ENCODE results near the gene SPEM2. TPM values are rescaled to one million over a fixed set of nuclear protein-coding genes. Genes with fewer than 3 reads are reported as not detected.

Gene SPEM2
- total RNA-seq, 1 experiment from 2014 or later = 0.24 TPM

GRCh38 chr17:7438656-7439460 is 13.4 kb downstream of the SPEM2 start:
- TF ChIP-seq EZH2 (IDR thresholded peaks at IDR 0.05; ENCODE audit: borderline replicate concordance, low read depth, low read length, poor library complexity, severe bottlenecking) = no peak
- no peak for TF ChIP-seq CTCF (conservative IDR thresholded peaks at IDR 0.05; ENCODE audit: low read depth, low read length)
- H3K27me3 ChIP-seq (replicated peaks; ENCODE audit: insufficient read depth, low read depth, low read length, poor library complexity) = no peaks in the 10 kb centered on the region
- POLR2A ChIA-PET (ENCODE audit: low non-redundant PET) = interaction anchor here (0.7 kb wide), 1 partner anchor 26 kb away, joined by 5 read pairs; no protein-coding TSS in a partner anchor
- peak overlapping the region; percentile 90 for H3K4me3 ChIP-seq (ENCODE audit: low read depth, low read length, poor library complexity, severe bottlenecking)
- H3K4me1 ChIP-seq (ENCODE audit: insufficient read depth, low read length, poor library complexity, severe bottlenecking) = peaks cover 42% of the 10 kb centered on the region
- intact Hi-C loops (cut with micrococcal nuclease; ENCODE audit: unreplicated experiment) = loop anchor here (5.0 kb wide), 2 partner anchors 82 to 248 kb away; partner anchors contain the start of genes TMEM95, TP53 and WRAP53
- BruUV-seq (replicated peaks) = no TSS peak
- H3K9me3 ChIP-seq (ENCODE audit: low read depth, low read length, poor library complexity, severe bottlenecking) = no peaks in the 10 kb centered on the region
- H3K27ac ChIP-seq (ENCODE audit: low read depth, low read length, poor library complexity, severe bottlenecking) = peak overlapping the region; percentile 41
- DNase-seq (ENCODE audit: low spot score) = no peak
- CTCF ChIA-PET = no interaction called here
- no peaks in the 10 kb centered on the region for H3K36me3 ChIP-seq (ENCODE audit: insufficient read depth, low read length, poor library complexity, severe bottlenecking)

GRCh38 chr17:7439462-7440112 is 14.2 kb downstream of the SPEM2 start, which contains the start of gene FGF11:
Gene FGF11 (plus strand): TSS chr17:7439512. CDS start chr17:7439621, 109 bp downstream.
- Histone ChIP-seq H3K27me3 (replicated peaks; ENCODE audit: insufficient read depth, low read depth, low read length, poor library complexity) (no peaks in the 10 kb centered on the region), H3K27ac (ENCODE audit: low read depth, low read length, poor library complexity, severe bottlenecking) (peak within 1 kb of the TSS; percentile 97), H3K4me3 (ENCODE audit: low read depth, low read length, poor library complexity, severe bottlenecking) (peak within 1 kb of the TSS; percentile 90), H3K4me1 (ENCODE audit: insufficient read depth, low read length, poor library complexity, severe bottlenecking) (peaks cover 50% of the 10 kb centered on the region), H3K9me3 (ENCODE audit: low read depth, low read length, poor library complexity, severe bottlenecking) (no peaks in the 10 kb centered on the region), H3K36me3 (ENCODE audit: insufficient read depth, low read length, poor library complexity, severe bottlenecking) (no peaks in the 10 kb centered on the region)
- intact Hi-C loops (cut with micrococcal nuclease; ENCODE audit: unreplicated experiment) = loop anchor here (1.0 to 5.0 kb wide), 3 partner anchors 45 to 248 kb away; partner anchors contain the start of genes POLR2A, TMEM95, TP53 and WRAP53
- CTCF ChIA-PET = interaction anchor here (0.7 kb wide), 1 partner anchor 121 kb away, joined by 3 read pairs; no protein-coding TSS in a partner anchor
- TF ChIP-seq EZH2 (IDR thresholded peaks at IDR 0.05; ENCODE audit: borderline replicate concordance, low read depth, low read length, poor library complexity, severe bottlenecking) (no peak), CTCF (conservative IDR thresholded peaks at IDR 0.05; ENCODE audit: low read depth, low read length) (no peak)
- POLR2A ChIA-PET (ENCODE audit: low non-redundant PET) = no interaction called here
- no TSS peak for BruUV-seq (replicated peaks)
- DNase-seq (ENCODE audit: low spot score) = no peak

- peak overlapping the region; percentile 97 for H3K27ac ChIP-seq (ENCODE audit: low read depth, low read length, poor library complexity, severe bottlenecking)
- BruUV-seq (replicated peaks) = TSS peak; percentile 53
- POLR2A ChIA-PET (ENCODE audit: low non-redundant PET) = interaction anchor here (0.6 kb wide), 2 partner anchors 14 to 246 kb away, joined by 3 to 13 read pairs; no protein-coding TSS in a partner anchor
- peak overlapping the region; percentile 90 for H3K4me3 ChIP-seq (ENCODE audit: low read depth, low read length, poor library complexity, severe bottlenecking)
- no peaks in the 10 kb centered on the region for H3K27me3 ChIP-seq (replicated peaks; ENCODE audit: insufficient read depth, low read depth, low read length, poor library complexity)
- H3K9me3 ChIP-seq (ENCODE audit: low read depth, low read length, poor library complexity, severe bottlenecking) = no peaks in the 10 kb centered on the region
- TF ChIP-seq EZH2 (IDR thresholded peaks at IDR 0.05; ENCODE audit: borderline replicate concordance, low read depth, low read length, poor library complexity, severe bottlenecking) (no peak), CTCF (conservative IDR thresholded peaks at IDR 0.05; ENCODE audit: low read depth, low read length) (no peak)
- H3K36me3 ChIP-seq (ENCODE audit: insufficient read depth, low read length, poor library complexity, severe bottlenecking) = no peaks in the 10 kb centered on the region
- peak; percentile 84 for DNase-seq (ENCODE audit: low spot score)
- intact Hi-C loops (cut with micrococcal nuclease; ENCODE audit: unreplicated experiment) = loop anchor here (1.0 kb wide), 1 partner anchor 44 kb away; the partner anchor contains the start of gene POLR2A
- peaks cover 55% of the 10 kb centered on the region for H3K4me1 ChIP-seq (ENCODE audit: insufficient read depth, low read length, poor library complexity, severe bottlenecking)
- CTCF ChIA-PET = interaction anchor here (0.7 to 1.9 kb wide), 2 partner anchors 120 kb away, joined by 3 to 7 read pairs; no protein-coding TSS in a partner anchor
Observed at GRCh38 chr17:7440113-7440833, 14.9 kb downstream of the SPEM2 start.
